NB4 (cell line): ENCODE measurements around the gene CNTN6.

Experiments
- CTCF ChIP-seq: IDR thresholded peaks from one replicate; pipeline ENCODE4 v1.5.1; 2012; ENCODE audit warnings: low read depth, low read length
- MYC ChIP-seq: IDR thresholded peaks from 2 replicates; pipeline ENCODE4 v1.6.1; 2011; ENCODE audit warnings: low read depth, low read length
- POLR2A ChIP-seq: IDR thresholded peaks from 2 replicates; pipeline ENCODE4 v1.6.1; 2011; ENCODE audit warnings: mild to moderate bottlenecking; ENCODE audit not compliant: insufficient read length; ENCODE audit errors: extremely low read depth
- TF ChIP-seq, protein P1 (sequence below): IDR thresholded peaks from 2 replicates; pipeline ENCODE4 v1.6.1; 2011; ENCODE audit warnings: low read depth, low read length

GRCh38 chr3:1439395-1439794, 346.6 kb downstream of the CNTN6 start:
- TF ChIP-seq CTCF (peak; percentile 51), POLR2A (no peak), MYC (no peak)
- TF ChIP-seq, protein P1, sequence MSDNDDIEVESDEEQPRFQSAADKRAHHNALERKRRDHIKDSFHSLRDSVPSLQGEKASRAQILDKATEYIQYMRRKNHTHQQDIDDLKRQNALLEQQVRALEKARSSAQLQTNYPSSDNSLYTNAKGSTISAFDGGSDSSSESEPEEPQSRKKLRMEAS = no peak
